ENCODE data around the gene CGA.

The CGA gene

DNA sequence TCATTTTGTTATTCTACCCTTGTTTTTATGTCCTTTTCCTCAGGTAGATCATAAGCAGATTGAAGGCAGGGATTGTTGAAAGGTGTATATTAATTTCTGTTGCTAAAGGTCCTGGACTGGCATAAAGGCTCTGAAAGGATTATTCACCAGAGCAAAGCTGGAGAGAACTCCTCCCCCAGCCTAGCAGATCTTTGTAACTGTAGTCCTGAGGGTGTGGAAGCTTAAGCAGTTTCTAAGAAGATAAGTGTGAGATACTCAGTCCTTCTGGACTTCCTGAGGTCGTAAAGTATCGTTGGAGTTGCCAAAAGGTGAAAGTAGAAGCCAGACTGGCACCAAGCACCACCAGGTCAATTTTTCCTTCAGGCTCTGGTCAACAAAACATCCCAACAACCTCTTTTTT, 24.2 kb downstream of the CGA start:
- Histone ChIP-seq H3K9me3 (ENCODE audit: control insufficient read depth, insufficient read depth, low read depth, low read length) (no peaks in the 10 kb centered on the region), H3K4me3 (ENCODE audit: low read depth, low read length) (no peak overlapping the region), H3K36me3 (ENCODE audit: control insufficient read depth in 2 of 2, insufficient read depth in 1 of 2, low read length in 2 of 2) (no peaks in the 10 kb centered on the region), H3K4me1 (ENCODE audit: control insufficient read depth, insufficient read depth, low read length) (no peaks in the 10 kb centered on the region), H3K27ac (ENCODE audit: extremely low read depth, low read depth, low read length) (no peak overlapping the region)
- POLR2A ChIA-PET, result no interaction called here
- no peak for TF ChIP-seq GLIS1 (tag by site-specific recombination; IDR thresholded peaks at IDR 0.05)
- CTCF ChIA-PET, result interaction anchor here (0.5 to 2.0 kb wide), 3 partner anchors 9 to 426 kb away, joined by 3 to 17 read pairs (median 4); no protein-coding TSS in a partner anchor

DNA sequence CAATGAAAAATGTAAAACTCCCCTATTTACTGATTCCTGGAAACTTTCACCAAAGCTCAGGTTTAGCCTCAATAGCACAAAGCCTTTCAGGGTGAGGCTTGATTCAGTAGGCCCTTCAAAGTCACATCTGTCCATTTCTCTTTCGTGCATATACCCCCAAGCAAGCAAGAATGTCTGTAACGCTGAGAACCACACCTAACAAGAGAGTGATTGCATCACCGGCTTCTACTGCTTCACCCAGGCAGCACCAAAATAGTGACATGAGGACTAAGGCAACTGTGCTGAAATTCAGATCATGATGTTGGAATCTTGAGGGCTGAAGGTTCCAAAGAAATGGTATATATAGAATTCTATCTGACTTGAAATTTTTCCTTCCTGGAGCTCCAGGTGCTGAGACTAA, 26.1 kb downstream of the CGA start:
- H3K27ac ChIP-seq (ENCODE audit: extremely low read depth, low read depth, low read length), result no peak overlapping the region
- no peak for TF ChIP-seq ZNF664 (tag by site-specific recombination; IDR thresholded peaks at IDR 0.05)
- no peak for TF ChIP-seq ZNF623 (tag by site-specific recombination; IDR thresholded peaks at IDR 0.05)
- TF ChIP-seq, protein P1, sequence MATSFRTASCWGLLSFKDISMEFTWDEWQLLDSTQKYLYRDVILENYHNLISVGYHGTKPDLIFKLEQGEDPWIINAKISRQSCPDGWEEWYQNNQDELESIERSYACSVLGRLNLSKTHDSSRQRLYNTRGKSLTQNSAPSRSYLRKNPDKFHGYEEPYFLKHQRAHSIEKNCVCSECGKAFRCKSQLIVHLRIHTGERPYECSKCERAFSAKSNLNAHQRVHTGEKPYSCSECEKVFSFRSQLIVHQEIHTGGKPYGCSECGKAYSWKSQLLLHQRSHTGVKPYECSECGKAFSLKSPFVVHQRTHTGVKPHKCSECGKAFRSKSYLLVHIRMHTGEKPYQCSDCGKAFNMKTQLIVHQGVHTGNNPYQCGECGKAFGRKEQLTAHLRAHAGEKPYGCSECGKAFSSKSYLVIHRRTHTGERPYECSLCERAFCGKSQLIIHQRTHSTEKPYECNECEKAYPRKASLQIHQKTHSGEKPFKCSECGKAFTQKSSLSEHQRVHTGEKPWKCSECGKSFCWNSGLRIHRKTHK (tag by site-specific recombination; IDR thresholded peaks at IDR 0.05), result no peak
- TF ChIP-seq ZNF302 (tag by site-specific recombination; IDR thresholded peaks at IDR 0.05; ENCODE audit: low read depth), result no peak
- no peak for TF ChIP-seq SP2 (tag by site-specific recombination; IDR thresholded peaks at IDR 0.05)
- TF ChIP-seq SP3 (tag by site-specific recombination; IDR thresholded peaks at IDR 0.05), result no peak
- TF ChIP-seq ZNF529 (tag by site-specific recombination; IDR thresholded peaks at IDR 0.05; ENCODE audit: insufficient replicate concordance), result no peak
- no peak for TF ChIP-seq ZXDB (tag by site-specific recombination; IDR thresholded peaks at IDR 0.05)
- no peak for TF ChIP-seq GFI1B (tag by site-specific recombination; IDR thresholded peaks at IDR 0.05)
- no peak for TF ChIP-seq ZNF394 (tag by site-specific recombination; IDR thresholded peaks at IDR 0.05; ENCODE audit: borderline replicate concordance)
- TF ChIP-seq, protein P2, sequence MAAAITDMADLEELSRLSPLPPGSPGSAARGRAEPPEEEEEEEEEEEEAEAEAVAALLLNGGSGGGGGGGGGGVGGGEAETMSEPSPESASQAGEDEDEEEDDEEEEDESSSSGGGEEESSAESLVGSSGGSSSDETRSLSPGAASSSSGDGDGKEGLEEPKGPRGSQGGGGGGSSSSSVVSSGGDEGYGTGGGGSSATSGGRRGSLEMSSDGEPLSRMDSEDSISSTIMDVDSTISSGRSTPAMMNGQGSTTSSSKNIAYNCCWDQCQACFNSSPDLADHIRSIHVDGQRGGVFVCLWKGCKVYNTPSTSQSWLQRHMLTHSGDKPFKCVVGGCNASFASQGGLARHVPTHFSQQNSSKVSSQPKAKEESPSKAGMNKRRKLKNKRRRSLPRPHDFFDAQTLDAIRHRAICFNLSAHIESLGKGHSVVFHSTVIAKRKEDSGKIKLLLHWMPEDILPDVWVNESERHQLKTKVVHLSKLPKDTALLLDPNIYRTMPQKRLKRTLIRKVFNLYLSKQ (tag by site-specific recombination; IDR thresholded peaks at IDR 0.05; ENCODE audit: borderline replicate concordance), result no peak
- no peak for TF ChIP-seq ZNF48 (tag by site-specific recombination; IDR thresholded peaks at IDR 0.05)
- TF ChIP-seq ZNF521 (tag by site-specific recombination; IDR thresholded peaks at IDR 0.05), result no peak
- no peak for TF ChIP-seq ZNF624 (tag by site-specific recombination; IDR thresholded peaks at IDR 0.05)
- no peak for TF ChIP-seq SALL2 (tag by site-specific recombination; IDR thresholded peaks at IDR 0.05; ENCODE audit: borderline replicate concordance)
- no peaks in the 10 kb centered on the region for H3K9me3 ChIP-seq (ENCODE audit: control insufficient read depth, insufficient read depth, low read depth, low read length)
- ChIA-PET POLR2A (no interaction called here), CTCF (interaction anchor here (0.7 to 4.2 kb wide), 3 partner anchors 10 to 13 kb away, joined by 3 to 42 read pairs (median 4); no protein-coding TSS in a partner anchor)
- no peak overlapping the region for H3K4me3 ChIP-seq (ENCODE audit: low read depth, low read length)
- no peaks in the 10 kb centered on the region for H3K4me1 ChIP-seq (ENCODE audit: control insufficient read depth, insufficient read depth, low read length)
- no peaks in the 10 kb centered on the region for H3K36me3 ChIP-seq (ENCODE audit: control insufficient read depth in 2 of 2, insufficient read depth in 1 of 2, low read length in 2 of 2)

DNA sequence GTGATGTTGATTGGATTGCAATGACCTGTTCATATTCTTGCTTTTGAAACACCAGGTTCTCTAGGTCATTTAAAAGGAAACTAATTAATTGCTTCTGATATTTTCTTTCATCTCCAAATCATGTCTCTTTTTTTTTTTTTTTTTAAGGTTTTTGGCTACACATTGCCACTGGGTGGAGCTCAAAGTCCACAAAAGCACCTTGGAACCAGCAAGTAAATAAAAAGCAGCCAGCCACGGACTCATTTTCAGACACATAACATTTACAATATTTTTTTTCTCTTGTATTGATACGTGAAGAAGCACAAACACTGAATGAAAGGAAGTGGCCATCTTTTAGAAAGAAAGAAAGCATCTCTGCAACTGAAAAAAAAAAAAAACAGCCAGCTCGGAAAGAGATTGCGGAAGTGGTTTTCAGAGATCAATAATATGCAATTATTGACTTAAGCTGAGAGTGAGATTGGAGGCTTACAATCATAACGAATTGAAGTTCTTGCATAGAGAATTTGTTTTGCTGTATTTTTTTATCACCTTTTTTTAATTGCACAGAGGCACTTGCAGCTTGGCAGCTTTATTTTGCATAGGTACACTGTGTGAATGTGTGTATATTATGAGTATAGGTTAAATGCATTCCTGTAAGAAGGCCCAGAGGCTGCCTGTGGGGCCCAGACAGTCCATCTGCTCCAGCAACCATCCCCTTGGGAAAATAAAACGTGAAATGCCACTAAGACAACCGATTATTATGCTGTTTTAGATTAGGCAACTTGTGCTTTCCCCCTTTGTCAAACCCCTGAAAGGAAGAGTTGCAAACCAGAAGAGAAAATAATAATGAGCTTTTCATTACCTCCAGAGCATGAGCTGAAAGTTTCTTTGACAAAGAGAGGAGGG, 28.2 kb downstream of the CGA start:
- ChIA-PET CTCF (interaction anchor here (0.5 to 4.2 kb wide), 29 partner anchors 8 to 1804 kb away, joined by 3 to 42 read pairs (median 3); no protein-coding TSS in a partner anchor), POLR2A (no interaction called here)
- Histone ChIP-seq H3K27ac (ENCODE audit: extremely low read depth, low read depth, low read length) (no peak overlapping the region), H3K4me1 (ENCODE audit: control insufficient read depth, insufficient read depth, low read length) (no peaks in the 10 kb centered on the region), H3K9me3 (ENCODE audit: control insufficient read depth, insufficient read depth, low read depth, low read length) (no peaks in the 10 kb centered on the region), H3K36me3 (ENCODE audit: control insufficient read depth in 2 of 2, insufficient read depth in 1 of 2, low read length in 2 of 2) (no peaks in the 10 kb centered on the region; a peak in 1 of 3 replicates), H3K4me3 (ENCODE audit: low read depth, low read length) (no peak overlapping the region)
- TF ChIP-seq, protein P3, sequence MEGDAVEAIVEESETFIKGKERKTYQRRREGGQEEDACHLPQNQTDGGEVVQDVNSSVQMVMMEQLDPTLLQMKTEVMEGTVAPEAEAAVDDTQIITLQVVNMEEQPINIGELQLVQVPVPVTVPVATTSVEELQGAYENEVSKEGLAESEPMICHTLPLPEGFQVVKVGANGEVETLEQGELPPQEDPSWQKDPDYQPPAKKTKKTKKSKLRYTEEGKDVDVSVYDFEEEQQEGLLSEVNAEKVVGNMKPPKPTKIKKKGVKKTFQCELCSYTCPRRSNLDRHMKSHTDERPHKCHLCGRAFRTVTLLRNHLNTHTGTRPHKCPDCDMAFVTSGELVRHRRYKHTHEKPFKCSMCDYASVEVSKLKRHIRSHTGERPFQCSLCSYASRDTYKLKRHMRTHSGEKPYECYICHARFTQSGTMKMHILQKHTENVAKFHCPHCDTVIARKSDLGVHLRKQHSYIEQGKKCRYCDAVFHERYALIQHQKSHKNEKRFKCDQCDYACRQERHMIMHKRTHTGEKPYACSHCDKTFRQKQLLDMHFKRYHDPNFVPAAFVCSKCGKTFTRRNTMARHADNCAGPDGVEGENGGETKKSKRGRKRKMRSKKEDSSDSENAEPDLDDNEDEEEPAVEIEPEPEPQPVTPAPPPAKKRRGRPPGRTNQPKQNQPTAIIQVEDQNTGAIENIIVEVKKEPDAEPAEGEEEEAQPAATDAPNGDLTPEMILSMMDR (tag by site-specific recombination; IDR thresholded peaks at IDR 0.05), result peak; percentile 53; the same call in 1 of the 2 replicates
- TF ChIP-seq, protein P4, sequence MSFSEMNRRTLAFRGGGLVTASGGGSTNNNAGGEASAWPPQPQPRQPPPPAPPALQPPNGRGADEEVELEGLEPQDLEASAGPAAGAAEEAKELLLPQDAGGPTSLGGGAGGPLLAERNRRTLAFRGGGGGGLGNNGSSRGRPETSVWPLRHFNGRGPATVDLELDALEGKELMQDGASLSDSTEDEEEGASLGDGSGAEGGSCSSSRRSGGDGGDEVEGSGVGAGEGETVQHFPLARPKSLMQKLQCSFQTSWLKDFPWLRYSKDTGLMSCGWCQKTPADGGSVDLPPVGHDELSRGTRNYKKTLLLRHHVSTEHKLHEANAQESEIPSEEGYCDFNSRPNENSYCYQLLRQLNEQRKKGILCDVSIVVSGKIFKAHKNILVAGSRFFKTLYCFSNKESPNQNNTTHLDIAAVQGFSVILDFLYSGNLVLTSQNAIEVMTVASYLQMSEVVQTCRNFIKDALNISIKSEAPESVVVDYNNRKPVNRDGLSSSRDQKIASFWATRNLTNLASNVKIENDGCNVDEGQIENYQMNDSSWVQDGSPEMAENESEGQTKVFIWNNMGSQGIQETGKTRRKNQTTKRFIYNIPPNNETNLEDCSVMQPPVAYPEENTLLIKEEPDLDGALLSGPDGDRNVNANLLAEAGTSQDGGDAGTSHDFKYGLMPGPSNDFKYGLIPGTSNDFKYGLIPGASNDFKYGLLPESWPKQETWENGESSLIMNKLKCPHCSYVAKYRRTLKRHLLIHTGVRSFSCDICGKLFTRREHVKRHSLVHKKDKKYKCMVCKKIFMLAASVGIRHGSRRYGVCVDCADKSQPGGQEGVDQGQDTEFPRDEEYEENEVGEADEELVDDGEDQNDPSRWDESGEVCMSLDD (tag by site-specific recombination; IDR thresholded peaks at IDR 0.05), result no peak
- TF ChIP-seq, protein P5, sequence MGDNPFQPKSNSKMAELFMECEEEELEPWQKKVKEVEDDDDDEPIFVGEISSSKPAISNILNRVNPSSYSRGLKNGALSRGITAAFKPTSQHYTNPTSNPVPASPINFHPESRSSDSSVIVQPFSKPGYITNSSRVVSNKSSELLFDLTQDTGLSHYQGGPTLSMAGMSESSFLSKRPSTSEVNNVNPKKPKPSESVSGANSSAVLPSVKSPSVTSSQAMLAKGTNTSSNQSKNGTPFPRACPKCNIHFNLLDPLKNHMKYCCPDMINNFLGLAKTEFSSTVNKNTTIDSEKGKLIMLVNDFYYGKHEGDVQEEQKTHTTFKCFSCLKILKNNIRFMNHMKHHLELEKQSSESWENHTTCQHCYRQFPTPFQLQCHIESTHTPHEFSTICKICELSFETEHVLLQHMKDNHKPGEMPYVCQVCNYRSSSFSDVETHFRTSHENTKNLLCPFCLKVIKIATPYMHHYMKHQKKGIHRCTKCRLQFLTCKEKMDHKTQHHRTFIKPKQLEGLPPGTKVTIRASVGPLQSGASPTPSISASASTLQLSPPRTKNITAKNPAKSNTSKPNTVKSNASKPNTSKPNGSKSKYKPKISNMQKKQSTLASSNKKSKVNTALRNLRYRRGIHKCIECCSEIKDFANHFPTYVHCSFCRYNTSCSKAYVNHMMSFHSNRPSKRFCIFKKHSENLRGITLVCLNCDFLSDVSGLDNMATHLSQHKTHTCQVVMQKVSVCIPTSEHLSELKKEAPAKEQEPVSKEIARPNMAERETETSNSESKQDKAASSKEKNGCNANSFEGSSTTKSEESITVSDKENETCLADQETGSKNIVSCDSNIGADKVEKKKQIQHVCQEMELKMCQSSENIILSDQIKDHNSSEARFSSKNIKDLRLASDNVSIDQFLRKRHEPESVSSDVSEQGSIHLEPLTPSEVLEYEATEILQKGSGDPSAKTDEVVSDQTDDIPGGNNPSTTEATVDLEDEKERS (tag by site-specific recombination; IDR thresholded peaks at IDR 0.05), result no peak
